GM23248 (cell line): ENCODE results near the gene TBC1D22A. TPM values are rescaled to one million over a fixed set of nuclear protein-coding genes. Genes with fewer than 3 reads are reported as not detected.
A peak's percentile ranks its signal among the peaks of the same experiment; 100 is the strongest.

ENCODE experiments used
- DNase-seq: peaks from one replicate; pipeline ENCODE4 v3.0.0-alpha.2; 2015
- H2AFZ ChIP-seq: fragments of 200-600 bp; sonication (generic); 2 replicates; pipeline ENCODE4 v1.6.1; 2016; ENCODE audit warnings: antibody characterized with exemption
- H3F3A ChIP-seq: fragments of 200-600 bp; sonication (generic); 2 replicates; pipeline ENCODE4 v1.6.1; 2016; ENCODE audit warnings: mild to moderate bottlenecking, antibody characterized with exemption, mixed run types; ENCODE audit not compliant: insufficient read depth
- H3K27ac ChIP-seq: fragments of 200-600 bp; sonication (generic); 2 replicates; pipeline ENCODE4 v1.5.1; 2016; ENCODE audit warnings: mild to moderate bottlenecking
- H3K27me3 ChIP-seq: fragments of 200-600 bp; sonication (generic); replicated peaks from 2 replicates; pipeline ENCODE4 v1.6.1; 2016; ENCODE audit warnings: mild to moderate bottlenecking; ENCODE audit not compliant: insufficient read depth
- H3K36me3 ChIP-seq: fragments of 200-600 bp; sonication (generic); 2 replicates; pipeline ENCODE4 v1.6.1; 2016; ENCODE audit warnings: low read depth, mild to moderate bottlenecking
- H3K4me1 ChIP-seq: fragments of 200-600 bp; sonication (generic); 2 replicates; pipeline ENCODE4 v1.6.1; 2016; ENCODE audit warnings: mild to moderate bottlenecking; ENCODE audit not compliant: insufficient read depth
- H3K4me2 ChIP-seq: fragments of 200-600 bp; sonication (generic); one replicate; pipeline ENCODE4 v1.6.1; 2016; ENCODE audit warnings: mild to moderate bottlenecking; ENCODE audit not compliant: unreplicated experiment
- H3K4me3 ChIP-seq: fragments of 200-600 bp; sonication (generic); 2 replicates; pipeline ENCODE4 v1.5.1; 2016; ENCODE audit warnings: mild to moderate bottlenecking
- H3K79me2 ChIP-seq: fragments of 200-600 bp; sonication (generic); 2 replicates; pipeline ENCODE4 v1.6.1; 2016; ENCODE audit warnings: mild to moderate bottlenecking; ENCODE audit not compliant: insufficient read depth
- H3K9ac ChIP-seq: fragments of 200-600 bp; sonication (generic); 2 replicates; pipeline ENCODE4 v1.6.1; 2016; ENCODE audit warnings: mild to moderate bottlenecking
- H3K9me2 ChIP-seq: fragments of 200-600 bp; sonication (generic); 2 replicates; pipeline ENCODE4 v1.6.1; 2016; ENCODE audit warnings: mixed run types, mild to moderate bottlenecking, moderate library complexity; ENCODE audit not compliant: insufficient read depth
- H3K9me3 ChIP-seq: fragments of 200-600 bp; sonication (generic); one replicate; pipeline ENCODE4 v1.6.1; 2017; ENCODE audit warnings: low read depth
- H4K20me1 ChIP-seq: fragments of 200-600 bp; sonication (generic); 2 replicates; pipeline ENCODE4 v1.6.0; 2016; ENCODE audit not compliant: insufficient read depth
- EZH2 ChIP-seq: fragments of 200-600 bp; sonication (generic); IDR thresholded peaks from 2 replicates; pipeline ENCODE4 v1.6.1; 2018; ENCODE audit warnings: antibody characterized with exemption, mild to moderate bottlenecking; ENCODE audit not compliant: insufficient read depth, poor library complexity, severe bottlenecking
- EZH2phosphoT487 ChIP-seq: fragments of 200-600 bp; sonication (generic); IDR thresholded peaks from 2 replicates; pipeline ENCODE4 v1.6.1; 2018; ENCODE audit warnings: antibody characterized with exemption, moderate library complexity, mild to moderate bottlenecking, low read depth; ENCODE audit not compliant: insufficient read depth
- WGBS, 2 experiments: methylation state at CpG; one replicate each; pipeline ENCODE4 v1.1.6; 2015 to 2017; ENCODE audit warnings: low lambda C conversion rate in 2 of 2, low coverage in 1 of 2; ENCODE audit errors: missing lambda C conversion rate in 2 of 2; 5-methylcytosine and 5-hydroxymethylcytosine counted together
- in situ Hi-C: fragments of 300-500 bp; cut with MboI; formaldehyde crosslinking; loops from 2 replicates; pipeline ENCODE4 v1.15.0; 2020
- polyA plus RNA-seq: library from polyadenylated mRNA; unstranded; fragments of >200 nt; fragmentation: Nextera tagmentation; extraction: Ambion mirVana; gene quantifications from 2 replicates; pipeline ENCODE4 v1.2.1, GENCODE V29; 2016
- total RNA-seq: library from RNA; depleted of rRNA; stranded (reverse); fragments of >200 nt; shearing (Covaris generic); gene quantifications from 2 replicates; pipeline ENCODE4 v1.2.3, GENCODE V29; 2014

The TBC1D22A gene
- total and polyA plus RNA-seq, 2 experiments from 2014 or later = 12.3 to 16.9 TPM

- WGBS, 2 experiments = 94 to 95% methylated on average over 15 of the region's 15 CpGs
- Histone ChIP-seq H3K4me3 (no peak overlapping the region), H4K20me1 (peaks cover 5% of the 10 kb centered on the region; the same call in 1 of the 2 replicates), H3K36me3 (no peaks in the 10 kb centered on the region), H3K9ac (no peak overlapping the region), H3K27ac (no peak overlapping the region), H3K9me3 (no peaks in the 10 kb centered on the region), H3K4me1 (peaks cover 30% of the 10 kb centered on the region), H3K79me2 (peaks cover 68% of the 10 kb centered on the region), H2AFZ (no peak overlapping the region), H3K4me2 (no peak overlapping the region), H3K9me2 (no peaks in the 10 kb centered on the region), H3K27me3 (no peaks in the 10 kb centered on the region), H3F3A (peaks cover 34% of the 10 kb centered on the region)
- in situ Hi-C loops = loop anchor here (25.0 kb wide), 2 partner anchors 1011 to 1661 kb away; a partner anchor contains a TSS
- no peak for DNase-seq
- TF ChIP-seq EZH2phosphoT487 = no peak
- TF ChIP-seq EZH2 = no peak
Measured at GRCh38 chr22:46826438-46827135, 64.1 kb downstream of the TBC1D22A start.

GRCh38 chr22:46827136-46827780 is 64.8 kb downstream of the TBC1D22A start:
- 96 to 97% methylated on average over 25 of the region's 25 CpGs for WGBS, 2 experiments
- H4K20me1 ChIP-seq = 0 out of 2 replicates have a peak, but pooled peaks cover 4% of the 10 kb centered on the region
- in situ Hi-C loops = loop anchor here (25.0 kb wide), 2 partner anchors 1010 to 1660 kb away; a partner anchor contains a TSS

GRCh38 chr22:46827781-46828180 is 65.3 kb downstream of the TBC1D22A start:
- H3K27ac ChIP-seq = no peak overlapping the region
- H4K20me1 ChIP-seq = 0 out of 2 replicates have a peak, but pooled peaks cover 4% of the 10 kb centered on the region
- no peaks in the 10 kb centered on the region for H3K9me2 ChIP-seq
- no peak overlapping the region for H3K9ac ChIP-seq
- peaks cover 30% of the 10 kb centered on the region for H3K4me1 ChIP-seq
- TF ChIP-seq EZH2 = no peak
- TF ChIP-seq EZH2phosphoT487 = no peak
- no peaks in the 10 kb centered on the region for H3K27me3 ChIP-seq
- H3K79me2 ChIP-seq = peaks cover 68% of the 10 kb centered on the region
- H3K36me3 ChIP-seq = no peaks in the 10 kb centered on the region
- H3K9me3 ChIP-seq = no peaks in the 10 kb centered on the region
- in situ Hi-C loops = loop anchor here (25.0 kb wide), 2 partner anchors 1010 to 1660 kb away; a partner anchor contains a TSS
- H2AFZ ChIP-seq = no peak overlapping the region
- WGBS, 2 experiments = 95 to 97% methylated on average over 12 of the region's 12 CpGs
- H3F3A ChIP-seq = peaks cover 38% of the 10 kb centered on the region
- no peak overlapping the region for H3K4me3 ChIP-seq
- no peak for DNase-seq
- no peak overlapping the region for H3K4me2 ChIP-seq

More at GRCh38 chr22:46827136-46827780, 64.8 kb downstream of the TBC1D22A start:
- peaks cover 38% of the 10 kb centered on the region for H3F3A ChIP-seq
- H3K79me2 ChIP-seq = peaks cover 68% of the 10 kb centered on the region
- peaks cover 30% of the 10 kb centered on the region for H3K4me1 ChIP-seq
- no peaks in the 10 kb centered on the region for H3K27me3 ChIP-seq
- H3K36me3 ChIP-seq = no peaks in the 10 kb centered on the region
- no peak overlapping the region for H2AFZ ChIP-seq
- no peak for TF ChIP-seq EZH2
- TF ChIP-seq EZH2phosphoT487 = no peak
- no peak overlapping the region for H3K4me2 ChIP-seq
- H3K9me2 ChIP-seq = no peaks in the 10 kb centered on the region
- no peak for DNase-seq
- no peak overlapping the region for H3K9ac ChIP-seq
- H3K9me3 ChIP-seq = no peaks in the 10 kb centered on the region
- H3K4me3 ChIP-seq = no peak overlapping the region
- no peak overlapping the region for H3K27ac ChIP-seq

GRCh38 chr22:46828323-46828900 is 66.0 kb downstream of the TBC1D22A start:
- no peaks in the 10 kb centered on the region for H3K27me3 ChIP-seq
- no peak overlapping the region for H3K4me3 ChIP-seq
- H3K9me2 ChIP-seq = no peaks in the 10 kb centered on the region
- peaks cover 30% of the 10 kb centered on the region for H3K4me1 ChIP-seq
- no peaks in the 10 kb centered on the region for H3K9me3 ChIP-seq
- H3K27ac ChIP-seq = peak overlapping the region; percentile 97; the same call in 1 of the 2 replicates
- H3F3A ChIP-seq = peaks cover 38% of the 10 kb centered on the region
- WGBS, 2 experiments = 93 to 94% methylated on average over 9 of the region's 9 CpGs
- H3K79me2 ChIP-seq = peaks cover 68% of the 10 kb centered on the region
- peak overlapping the region; percentile 44 for H3K4me2 ChIP-seq
- in situ Hi-C loops = loop anchor here (25.0 kb wide), 2 partner anchors 1009 to 1659 kb away; a partner anchor contains a TSS
- no peaks in the 10 kb centered on the region for H3K36me3 ChIP-seq
- 0 out of 2 replicates have a peak, but pooled peaks cover 4% of the 10 kb centered on the region for H4K20me1 ChIP-seq
- TF ChIP-seq EZH2 = no peak
- no peak for TF ChIP-seq EZH2phosphoT487
- H3K9ac ChIP-seq = peak overlapping the region; percentile 77; the same call in 1 of the 2 replicates
- no peak overlapping the region for H2AFZ ChIP-seq
- DNase-seq = no peak
